Duodenal mucosa (tissue), 2 donors: ENCODE measurements around the gene SIK3.

ENCODE experiments used
- H3K27ac ChIP-seq: one replicate; pipeline ENCODE4 v1.7.0; 2013; ENCODE audit warnings: low read depth, low read length
- H3K27me3 ChIP-seq, 2 donors: one replicate each; pipeline ENCODE4 v1.7.0; 2013; ENCODE audit warnings: low read length in 2 of 2, control low read depth in 1 of 2; ENCODE audit not compliant: insufficient read depth in 2 of 2, control insufficient read depth in 1 of 2
- H3K36me3 ChIP-seq, 2 donors: one replicate each; pipeline ENCODE4 v1.7.0; 2013; ENCODE audit warnings: low read length in 2 of 2, control low read depth in 1 of 2; ENCODE audit not compliant: insufficient read depth in 2 of 2, control insufficient read depth in 1 of 2
- H3K4me1 ChIP-seq, 2 donors: one replicate each; pipeline ENCODE4 v1.7.0; 2013; ENCODE audit warnings: low read length in 2 of 2, control low read depth in 1 of 2; ENCODE audit not compliant: insufficient read depth in 2 of 2, control insufficient read depth in 1 of 2
- H3K4me3 ChIP-seq, 2 donors: one replicate each; pipeline ENCODE4 v1.7.0; 2013; ENCODE audit warnings: low read length in 2 of 2, low read depth in 1 of 2
- H3K9ac ChIP-seq, 2 donors: one replicate each; pipeline ENCODE4 v1.7.0; 2013; ENCODE audit warnings: low read length in 2 of 2, low read depth in 1 of 2
- H3K9me3 ChIP-seq, 2 donors: one replicate each; pipeline ENCODE4 v1.7.0; 2013; ENCODE audit warnings: low read length in 2 of 2, control low read depth in 1 of 2; ENCODE audit not compliant: control insufficient read depth in 1 of 2

Gene SIK3

GRCh38 chr11:117011541-117011898 lies 86.7 kb downstream of the SIK3 start:
- H3K36me3 ChIP-seq = no peaks in the 10 kb centered on the region
- no peak overlapping the region for H3K4me3 ChIP-seq
- H3K9me3 ChIP-seq = no peaks in the 10 kb centered on the region
- H3K27ac ChIP-seq = no peak overlapping the region
- H3K9ac ChIP-seq = no peak overlapping the region
- peaks cover 0 to under 1% of the 10 kb centered on the region in 2 donors for H3K4me1 ChIP-seq
- no peaks in the 10 kb centered on the region for H3K27me3 ChIP-seq

GRCh38 chr11:117010808-117011540 lies 87.3 kb downstream of the SIK3 start:
- H3K27ac ChIP-seq = no peak overlapping the region

GRCh38 chr11:117009905-117010605 lies 88.2 kb downstream of the SIK3 start:
- Histone ChIP-seq H3K4me3 (no peak overlapping the region), H3K36me3 (no peaks in the 10 kb centered on the region), H3K9me3 (no peaks in the 10 kb centered on the region), H3K4me1 (peaks cover 3 to 6% of the 10 kb centered on the region in 2 donors), H3K27me3 (no peaks in the 10 kb centered on the region), H3K9ac (no peak overlapping the region), H3K27ac (no peak overlapping the region)

More at GRCh38 chr11:117010808-117011540, 87.3 kb downstream of the SIK3 start:
- Histone ChIP-seq H3K36me3 (no peaks in the 10 kb centered on the region), H3K9ac (no peak overlapping the region), H3K4me3 (no peak overlapping the region), H3K27me3 (no peaks in the 10 kb centered on the region), H3K4me1 (peaks cover 0 to 6% of the 10 kb centered on the region in 2 donors), H3K9me3 (no peaks in the 10 kb centered on the region)

GRCh38 chr11:117005758-117006157 lies 92.5 kb downstream of the SIK3 start:
- Histone ChIP-seq H3K36me3 (no peaks in the 10 kb centered on the region), H3K27ac (no peak overlapping the region), H3K9me3 (no peaks in the 10 kb centered on the region), H3K27me3 (no peaks in the 10 kb centered on the region), H3K9ac (no peak overlapping the region), H3K4me3 (no peak overlapping the region), H3K4me1 (peaks cover 3 to 6% of the 10 kb centered on the region in 2 donors)

GRCh38 chr11:117002639-117003299 lies 95.5 kb downstream of the SIK3 start:
- no peak overlapping the region for H3K9ac ChIP-seq
- H3K36me3 ChIP-seq = no peaks in the 10 kb centered on the region
- H3K9me3 ChIP-seq = no peaks in the 10 kb centered on the region
- no peaks in the 10 kb centered on the region for H3K27me3 ChIP-seq
- peaks cover 3 to 6% of the 10 kb centered on the region in 2 donors for H3K4me1 ChIP-seq
- H3K27ac ChIP-seq = no peak overlapping the region
- no peak overlapping the region for H3K4me3 ChIP-seq

- Histone ChIP-seq H3K9ac (no peak overlapping the region), H3K4me1 (no peaks in the 10 kb centered on the region), H3K36me3 (no peaks in the 10 kb centered on the region), H3K27me3 (no peaks in the 10 kb centered on the region), H3K4me3 (no peak overlapping the region), H3K9me3 (no peaks in the 10 kb centered on the region), H3K27ac (no peak overlapping the region)
Measured at GRCh38 chr11:117000014-117000737, 98.1 kb downstream of the SIK3 start.

- no peaks in the 10 kb centered on the region for H3K27me3 ChIP-seq
- no peaks in the 10 kb centered on the region for H3K9me3 ChIP-seq
- peaks cover 5% of the 10 kb centered on the region in 2 donors for H3K4me1 ChIP-seq
- no peak overlapping the region for H3K9ac ChIP-seq
- no peaks in the 10 kb centered on the region for H3K36me3 ChIP-seq
- H3K27ac ChIP-seq = no peak overlapping the region
- H3K4me3 ChIP-seq = no peak overlapping the region
Measured at GRCh38 chr11:116997071-116997470, 101.2 kb downstream of the SIK3 start.

GRCh38 chr11:116994195-116994594 lies 104.0 kb downstream of the SIK3 start:
- Histone ChIP-seq H3K36me3 (no peaks in the 10 kb centered on the region), H3K27me3 (no peaks in the 10 kb centered on the region), H3K27ac (no peak overlapping the region), H3K9me3 (no peaks in the 10 kb centered on the region), H3K4me1 (peaks cover 5 to 24% of the 10 kb centered on the region in 2 donors), H3K9ac (no peak overlapping the region), H3K4me3 (no peak overlapping the region)

GRCh38 chr11:116993599-116993998 lies 104.6 kb downstream of the SIK3 start:
- Histone ChIP-seq H3K9me3 (no peaks in the 10 kb centered on the region), H3K27me3 (no peaks in the 10 kb centered on the region), H3K36me3 (no peaks in the 10 kb centered on the region), H3K27ac (no peak overlapping the region), H3K4me3 (no peak overlapping the region), H3K4me1 (peaks cover 5 to 28% of the 10 kb centered on the region in 2 donors), H3K9ac (no peak overlapping the region)
